Glutamatergic neuron (in vitro differentiated cells): Measurements from ENCODE around the gene OR51A4. TPM values are rescaled to one million over a fixed set of nuclear protein-coding genes. Genes with fewer than 3 reads are reported as not detected.

Experiments
- DNase-seq: peaks from one replicate; pipeline ENCODE4 v3.0.0; 2022
- H3K27ac Mint-ChIP-seq: one replicate; pipeline ENCODE4 v1.8.0; 2020; ENCODE audit warnings: mild to moderate bottlenecking, mixed read lengths, inconsistent platforms; ENCODE audit not compliant: unreplicated experiment
- H3K27me3 Mint-ChIP-seq: one replicate; pipeline ENCODE4 v1.8.0; 2020; ENCODE audit warnings: mild to moderate bottlenecking, moderate library complexity, mixed read lengths, inconsistent platforms; ENCODE audit not compliant: unreplicated experiment
- H3K36me3 Mint-ChIP-seq: one replicate; pipeline ENCODE4 v1.8.0; 2020; ENCODE audit warnings: mild to moderate bottlenecking, mixed read lengths, inconsistent platforms; ENCODE audit not compliant: unreplicated experiment
- H3K4me1 Mint-ChIP-seq: one replicate; pipeline ENCODE4 v1.8.0; 2020; ENCODE audit warnings: mild to moderate bottlenecking, low read depth, mixed read lengths, inconsistent platforms; ENCODE audit not compliant: unreplicated experiment
- H3K4me3 Mint-ChIP-seq: one replicate; pipeline ENCODE4 v1.8.0; 2020; ENCODE audit warnings: mild to moderate bottlenecking, mixed read lengths, inconsistent platforms; ENCODE audit not compliant: unreplicated experiment
- H3K9me3 Mint-ChIP-seq: one replicate; pipeline ENCODE4 v1.8.0; 2020; ENCODE audit warnings: mild to moderate bottlenecking, moderate library complexity, mixed read lengths, inconsistent platforms; ENCODE audit not compliant: unreplicated experiment
- CTCF ChIP-seq: fragments of 200-600 bp; sonication (generic); IDR thresholded peaks from one replicate; pipeline ENCODE4 v1.5.0; 2021; ENCODE audit not compliant: partially characterized antibody, unreplicated experiment
- total RNA-seq: library from RNA; stranded (reverse); fragmentation: NEBNext Ultra II Directional; extraction: Animal tissue kit (Norgen Biotek cat#: 25700); gene quantifications from one replicate; pipeline ENCODE4 v1.2.1, GENCODE V29; 2021; ENCODE audit not compliant: unreplicated experiment

Gene OR51A4
- total RNA-seq, 1 donor from 2014 or later: not detected

GRCh38 chr11:4936745-4937144, 10.7 kb downstream of the OR51A4 start:
- Mint-ChIP-seq H3K27me3 (no peaks in the 10 kb centered on the region), H3K27ac (no peak overlapping the region), H3K4me3 (no peak overlapping the region), H3K9me3 (no peaks in the 10 kb centered on the region), H3K36me3 (no peaks in the 10 kb centered on the region), H3K4me1 (peaks cover 6% of the 10 kb centered on the region)
- no peak for TF ChIP-seq CTCF
- no peak for DNase-seq

GRCh38 chr11:4932751-4933150, 14.7 kb downstream of the OR51A4 start:
- H3K27me3 Mint-ChIP-seq: no peaks in the 10 kb centered on the region
- H3K4me3 Mint-ChIP-seq: no peak overlapping the region
- no peak overlapping the region for H3K27ac Mint-ChIP-seq
- no peak for TF ChIP-seq CTCF
- no peaks in the 10 kb centered on the region for H3K9me3 Mint-ChIP-seq
- no peaks in the 10 kb centered on the region for H3K4me1 Mint-ChIP-seq
- no peaks in the 10 kb centered on the region for H3K36me3 Mint-ChIP-seq
- DNase-seq: no peak

- DNase-seq: no peak
- Mint-ChIP-seq H3K36me3 (peaks cover 6% of the 10 kb centered on the region), H3K4me1 (no peaks in the 10 kb centered on the region), H3K4me3 (no peak overlapping the region), H3K27me3 (peaks cover 3% of the 10 kb centered on the region), H3K27ac (no peak overlapping the region), H3K9me3 (no peaks in the 10 kb centered on the region)
- no peak for TF ChIP-seq CTCF
Observed at GRCh38 chr11:4926608-4927007, 20.8 kb downstream of the OR51A4 start.

GRCh38 chr11:4924239-4924638, 23.2 kb downstream of the OR51A4 start, which contains the start of gene OR51G1:
Gene OR51G1, minus strand, starts transcription at chr11:4924339. Its CDS starts 0 bp downstream, at chr11:4924339.
- Mint-ChIP-seq H3K27me3 (peaks cover 3% of the 10 kb centered on the region), H3K4me3 (no peak within 1 kb of the TSS), H3K4me1 (no peaks in the 10 kb centered on the region), H3K9me3 (no peaks in the 10 kb centered on the region), H3K27ac (no peak within 1 kb of the TSS), H3K36me3 (peaks cover 6% of the 10 kb centered on the region)
- no peak for TF ChIP-seq CTCF
- no peak for DNase-seq

- peaks cover 3% of the 10 kb centered on the region for H3K27me3 Mint-ChIP-seq
- H3K9me3 Mint-ChIP-seq: no peaks in the 10 kb centered on the region
- H3K27ac Mint-ChIP-seq: no peak overlapping the region
Observed at GRCh38 chr11:4922304-4922703, 25.1 kb downstream of the OR51A4 start.

More at GRCh38 chr11:4922304-4922703, 25.1 kb downstream of the OR51A4 start:
- H3K36me3 Mint-ChIP-seq: peaks cover 6% of the 10 kb centered on the region
- no peak overlapping the region for H3K4me3 Mint-ChIP-seq
- no peak for DNase-seq
- no peaks in the 10 kb centered on the region for H3K4me1 Mint-ChIP-seq
- TF ChIP-seq CTCF: no peak
